GF-D8 (cell line): Measurements from ENCODE around the gene CCDC197.

ENCODE experiments used
- DNase-seq: peaks from one replicate; lab custom pipeline; 2025; lab: John Stamatoyannopoulos, UW

The CCDC197 gene

DNA sequence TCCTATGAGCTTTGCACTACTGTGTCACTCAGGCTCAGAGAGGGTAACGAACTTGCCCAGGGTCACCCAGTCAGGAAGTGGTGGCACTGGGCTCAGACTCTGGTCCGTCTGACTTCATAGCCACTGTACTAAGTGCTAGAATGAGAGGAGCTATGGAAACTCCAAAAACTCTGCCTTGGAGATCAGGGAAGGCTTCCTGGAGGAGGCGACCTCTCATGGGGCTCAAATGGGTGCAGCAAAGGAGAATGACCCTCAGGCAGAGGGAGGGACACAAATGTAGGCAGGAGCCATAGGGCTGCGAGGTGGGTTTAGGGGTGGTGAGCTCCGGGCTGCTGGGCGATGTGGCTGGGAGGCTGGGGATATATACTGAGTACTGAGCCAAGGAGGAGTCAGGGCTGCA is 3.2 kb downstream of the CCDC197 start:
- no peak for DNase-seq

DNA sequence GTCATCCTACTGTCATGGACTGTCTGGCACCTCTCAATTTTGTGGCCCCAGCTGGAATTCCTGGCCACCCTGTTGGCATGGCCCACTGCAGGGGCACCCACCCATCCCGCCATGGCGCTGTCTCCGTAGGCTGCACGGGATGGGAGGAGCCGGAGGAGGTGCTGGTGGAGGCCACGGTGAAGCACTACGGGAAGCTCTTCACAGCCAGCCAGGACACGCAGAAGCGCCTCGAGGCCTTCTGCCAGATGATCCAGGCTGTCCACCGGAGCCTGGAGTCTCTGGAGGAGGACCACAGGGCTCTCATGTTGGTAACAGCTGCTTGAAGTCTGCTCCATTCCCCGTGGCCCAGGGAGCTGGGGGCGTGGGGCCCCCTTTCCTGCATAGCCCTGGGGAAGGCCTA is 3.9 kb downstream of the CCDC197 start:
- DNase-seq, result no peak

DNA sequence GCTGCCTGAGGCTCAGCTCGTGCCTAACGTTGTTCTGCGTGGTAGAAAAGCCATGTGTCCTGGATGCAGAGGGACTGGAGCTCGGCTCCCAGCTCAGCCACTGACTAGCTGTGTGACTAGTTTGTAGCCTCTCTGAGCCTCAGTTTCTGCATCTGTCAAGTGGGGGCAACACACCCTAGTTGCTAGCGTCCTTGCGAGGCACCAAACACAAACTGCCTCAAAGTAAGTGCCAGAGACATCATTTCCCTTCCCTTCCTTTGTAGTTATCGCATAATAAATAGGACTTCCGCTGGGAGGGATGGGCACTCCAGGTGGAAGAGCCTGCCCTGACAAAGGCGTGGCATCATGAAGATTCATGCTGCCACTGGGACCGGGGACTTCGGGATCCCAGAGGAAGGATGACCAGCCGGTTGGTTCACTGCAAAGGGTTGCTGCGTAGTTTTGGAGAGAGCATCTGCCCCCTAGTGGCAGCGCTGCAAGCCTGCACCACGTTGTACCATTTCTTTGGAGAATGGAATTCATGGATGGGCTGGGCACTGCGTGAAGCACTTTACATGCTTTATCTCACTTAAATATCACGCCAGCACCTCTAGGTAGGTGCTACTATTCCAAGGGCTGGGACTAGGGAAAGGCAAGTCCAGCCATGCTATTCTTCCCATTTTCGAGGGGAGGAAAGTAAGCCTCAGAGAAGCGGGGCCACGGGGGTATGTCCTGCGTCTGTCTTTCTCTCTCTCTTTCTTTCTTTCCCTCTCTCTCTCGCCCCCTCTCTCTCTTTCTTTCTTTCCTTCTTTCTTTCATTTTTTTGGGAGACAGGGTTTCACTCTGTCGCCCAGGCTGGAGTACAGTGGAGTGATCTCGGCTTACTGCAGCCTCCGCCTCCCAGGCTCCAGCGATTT is 4.6 kb downstream of the CCDC197 start:
- no peak for DNase-seq

DNA sequence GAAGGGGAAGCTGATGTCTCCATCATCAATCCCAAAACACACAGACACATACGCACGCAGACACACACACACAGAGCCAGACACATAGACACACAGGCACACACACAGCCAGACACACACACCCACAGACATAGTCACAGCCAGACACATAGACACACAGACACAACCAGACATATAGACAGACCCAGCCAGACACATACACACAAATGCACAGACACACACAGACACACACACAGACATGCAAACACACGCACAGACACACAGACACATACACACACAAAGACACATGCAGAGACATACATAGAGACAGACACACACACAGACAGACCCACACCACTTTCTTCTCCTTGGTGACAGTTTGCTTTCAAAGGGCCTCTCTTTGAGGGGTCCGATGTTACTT is 6.3 kb downstream of the CCDC197 start:
- no peak for DNase-seq

DNA sequence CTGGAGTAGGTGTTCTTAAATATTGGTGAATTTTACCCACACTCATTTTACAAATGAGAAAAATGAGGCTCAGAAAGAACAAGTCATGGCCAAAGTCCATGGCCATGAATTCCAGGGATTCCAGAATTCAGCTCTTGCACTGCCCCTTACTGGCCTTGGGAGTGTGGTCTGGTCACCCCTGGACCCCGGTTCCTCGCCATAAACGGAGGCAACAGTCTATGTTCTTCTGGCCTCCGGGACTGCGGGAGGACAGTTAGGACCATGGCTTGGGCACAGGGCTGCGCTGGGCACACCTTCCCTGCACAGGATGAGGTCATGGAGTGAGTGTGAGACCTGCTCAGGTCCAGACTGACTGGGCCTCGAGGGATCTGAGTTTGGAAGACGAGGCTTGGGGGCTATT is 6.9 kb downstream of the CCDC197 start:
- no peak for DNase-seq

DNA sequence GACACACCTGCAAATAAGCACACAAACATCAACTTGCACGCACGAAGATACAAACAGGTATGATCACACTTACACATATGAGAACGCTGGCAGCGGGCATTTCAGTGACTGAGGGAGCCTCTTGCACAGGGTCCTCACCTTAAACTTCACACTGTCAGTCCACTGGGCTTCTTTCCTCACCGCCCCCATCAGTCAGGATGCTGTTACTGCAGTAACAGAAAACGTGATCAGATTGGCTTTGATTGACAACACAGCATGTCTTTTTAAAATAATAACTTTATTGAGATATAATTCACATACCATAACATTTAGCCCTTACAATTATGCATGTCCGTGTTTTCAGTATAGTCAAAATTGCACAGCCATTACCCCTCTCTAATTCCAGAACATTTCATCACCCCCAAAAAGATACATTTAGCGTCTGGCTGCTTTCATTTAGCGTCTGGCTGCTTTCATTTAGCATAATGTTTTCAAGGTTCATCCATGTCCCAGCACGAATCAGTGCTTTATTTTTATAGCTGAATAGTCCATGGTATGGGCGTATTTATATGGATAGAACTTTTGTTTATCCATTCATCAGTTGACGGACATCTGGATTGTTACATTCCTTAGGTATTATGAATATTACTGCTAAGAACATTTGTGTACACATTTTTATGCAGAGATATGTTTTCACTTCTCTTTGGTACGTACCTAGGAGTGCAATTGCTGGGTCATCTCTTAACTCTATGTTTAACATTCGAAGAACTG is 8.4 kb downstream of the CCDC197 start:
- no peak for DNase-seq

DNA sequence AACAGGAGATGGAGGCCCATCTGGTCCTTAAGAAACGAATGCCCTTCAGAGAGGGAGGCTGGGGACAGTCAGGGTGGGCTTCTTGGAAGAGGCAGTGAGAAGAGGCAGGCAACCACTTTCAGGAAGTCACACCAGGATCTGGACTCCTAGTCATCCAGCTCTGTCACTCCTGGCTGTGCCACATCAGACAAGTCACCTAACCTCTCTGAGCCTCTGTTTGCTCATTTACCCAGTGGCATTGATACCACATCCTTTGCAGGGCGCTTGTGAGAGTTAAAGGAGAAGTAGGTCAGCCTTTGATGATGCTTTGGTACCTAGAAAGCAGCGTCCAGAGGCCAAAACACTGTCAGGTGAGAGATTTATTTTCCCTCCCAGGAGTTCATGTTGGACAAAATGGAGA is 11.1 kb downstream of the CCDC197 start:
- no peak for DNase-seq

DNA sequence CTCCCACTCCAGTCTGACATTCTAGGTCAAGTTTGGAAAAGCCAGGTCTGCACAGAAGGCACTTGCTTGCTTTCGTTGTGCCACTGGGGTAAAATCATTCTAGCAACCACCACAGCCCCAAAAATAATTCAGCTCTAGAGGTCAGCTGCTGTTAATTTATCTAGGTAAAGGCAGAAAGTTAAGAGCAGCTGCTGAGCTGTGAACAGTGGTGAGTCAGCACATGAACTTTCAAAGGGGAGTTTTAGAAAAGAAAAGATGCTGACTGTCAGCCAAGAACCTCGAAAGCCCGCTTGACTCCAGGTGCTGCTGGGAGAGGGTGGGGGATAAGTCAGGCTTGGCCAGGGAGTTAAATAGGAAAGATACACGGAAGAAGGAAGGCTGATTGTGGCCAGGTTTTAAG is 12.7 kb downstream of the CCDC197 start:
- DNase-seq, result no peak

DNA sequence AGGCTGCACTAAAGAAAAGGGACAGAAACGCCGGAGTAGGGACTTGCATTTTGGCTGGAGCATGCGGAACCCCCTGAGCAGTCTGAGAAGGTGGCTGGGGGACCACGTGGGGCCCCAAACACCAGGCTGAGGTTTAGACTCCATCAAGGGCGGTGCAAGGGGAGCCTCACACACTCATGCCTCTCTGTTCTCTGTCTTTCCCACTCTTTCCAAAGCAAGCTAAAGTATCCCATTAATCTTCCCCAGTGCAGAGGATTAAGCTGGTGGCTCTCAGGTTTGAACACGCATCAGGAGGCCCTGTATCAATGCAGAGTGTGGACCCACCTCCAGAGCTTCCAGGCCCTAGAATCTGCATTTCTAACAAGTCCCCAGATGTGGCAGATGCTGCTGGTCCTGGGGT is 13.5 kb downstream of the CCDC197 start:
- no peak for DNase-seq

DNA sequence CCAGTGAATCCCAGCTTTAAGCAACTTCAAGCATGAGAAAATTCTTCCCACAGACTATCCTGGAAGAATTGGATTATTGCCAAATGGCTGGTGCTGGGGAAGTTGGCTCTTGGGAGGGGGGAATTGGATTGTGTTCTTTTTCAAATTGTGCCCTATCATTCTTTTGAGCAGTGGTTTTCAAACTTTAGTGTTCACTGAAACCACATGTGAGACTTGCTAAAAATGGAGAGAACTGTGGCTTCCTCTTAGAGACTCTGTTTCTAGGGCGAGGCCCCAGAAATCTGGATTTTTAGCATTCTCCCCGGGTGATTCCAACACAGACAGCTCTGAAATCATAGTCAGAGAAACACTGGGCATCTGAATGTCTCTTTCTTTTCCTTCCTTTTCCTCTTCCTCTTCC is 14.7 kb downstream of the CCDC197 start:
- DNase-seq, result no peak

DNA sequence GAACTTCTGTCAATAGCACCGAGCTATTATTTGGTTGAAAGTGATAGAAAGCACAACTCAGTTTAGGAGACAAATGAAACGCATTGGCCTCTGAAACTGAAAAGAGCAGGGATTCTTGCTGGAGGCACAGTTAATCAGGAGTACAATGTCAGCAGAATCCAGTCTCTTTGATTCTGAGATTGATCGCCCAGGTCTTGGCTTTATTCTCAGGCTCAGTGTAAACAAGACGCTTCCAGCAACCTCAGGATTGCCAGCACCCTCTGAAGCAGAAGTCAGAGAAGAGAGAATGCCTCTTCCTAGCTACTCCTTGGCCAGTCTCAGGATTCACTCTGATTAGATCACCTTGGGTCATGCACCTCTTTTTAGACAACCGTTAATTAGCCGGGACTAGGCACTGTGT is 17.3 kb downstream of the CCDC197 start:
- DNase-seq, result no peak

DNA sequence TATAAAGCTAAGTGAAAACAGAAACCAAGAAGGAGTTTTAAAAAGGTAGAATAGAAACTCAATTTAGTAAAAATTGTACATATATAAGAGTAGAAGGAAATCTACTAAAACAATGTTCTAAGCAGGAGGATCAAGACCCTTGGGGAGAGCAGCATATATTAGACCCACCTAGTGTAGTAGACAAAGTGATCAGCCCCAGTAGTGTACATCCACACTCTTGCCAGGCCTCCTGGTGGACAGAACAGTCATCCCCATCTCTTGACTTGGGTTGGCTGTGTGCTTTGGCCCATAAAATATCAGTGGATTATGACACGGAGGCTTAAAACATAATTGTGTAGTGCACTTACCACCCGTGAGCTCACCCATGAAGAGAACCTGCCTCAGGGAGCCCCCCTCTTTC is 18.1 kb downstream of the CCDC197 start:
- no peak for DNase-seq

DNA sequence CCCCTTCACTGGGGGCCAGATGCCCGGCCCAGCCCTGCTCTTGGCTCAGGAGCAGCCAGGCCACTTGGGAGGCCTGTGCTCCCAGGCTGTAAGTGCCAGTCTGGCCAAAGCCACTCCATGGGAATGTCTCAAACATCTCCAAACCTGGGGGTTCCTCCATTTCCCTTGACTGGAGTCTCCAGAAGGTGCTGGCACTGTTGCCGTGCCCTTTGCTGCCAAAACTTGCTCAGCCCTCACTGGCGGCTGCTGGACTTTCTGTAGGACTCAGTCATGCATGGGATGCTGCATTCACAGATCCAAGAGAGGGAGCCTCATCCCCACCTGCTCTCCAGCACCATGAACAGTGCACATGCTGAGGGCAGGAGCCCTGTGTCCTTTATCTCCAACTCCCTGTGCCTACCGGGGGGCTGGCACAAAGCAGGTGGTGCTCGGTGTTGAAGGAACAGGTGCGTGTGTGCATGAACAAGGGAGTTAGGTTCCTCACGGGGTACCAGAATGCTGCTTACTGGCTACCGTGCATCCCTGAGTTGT is 19.4 kb downstream of the CCDC197 start:
- no peak for DNase-seq

DNA sequence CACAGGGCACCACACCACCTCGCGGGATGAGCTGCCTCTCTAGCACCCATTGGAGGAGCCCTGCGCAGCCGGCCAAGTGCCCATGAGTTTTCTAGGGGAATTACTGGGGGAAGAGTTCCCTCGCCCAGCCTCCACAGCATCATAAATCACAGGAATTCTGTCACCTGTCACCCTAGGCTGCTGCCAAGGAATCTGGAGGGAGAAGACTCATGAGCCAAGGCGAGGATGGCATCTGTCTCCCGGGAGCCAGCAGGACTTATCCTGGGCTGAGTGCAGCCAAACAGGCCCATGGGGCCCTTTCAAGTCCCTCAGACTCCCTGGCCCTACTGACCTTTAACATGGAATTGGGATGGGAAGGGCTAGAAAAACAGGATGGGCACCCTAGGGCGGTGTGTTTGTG is 21.2 kb downstream of the CCDC197 start:
- DNase-seq, result no peak

DNA sequence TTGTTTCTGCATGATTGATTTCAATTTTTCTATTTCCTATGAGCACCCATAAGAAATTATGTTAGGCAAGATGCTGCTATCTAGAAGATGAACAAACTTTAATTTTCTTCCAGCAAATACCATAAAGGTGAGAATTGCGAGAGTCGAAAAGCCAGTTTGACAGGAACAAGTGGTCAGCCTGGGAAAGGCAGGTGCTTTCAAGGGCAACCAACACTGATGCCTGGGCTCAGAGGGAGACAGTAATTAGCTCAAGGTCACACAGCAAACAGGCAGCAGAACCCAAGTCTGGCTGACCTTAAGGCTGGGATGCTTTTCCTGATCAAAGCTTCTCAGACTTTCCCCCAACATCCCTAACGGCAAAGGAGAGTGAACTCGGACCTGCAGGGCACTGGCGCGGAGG is 22.2 kb downstream of the CCDC197 start:
- no peak for DNase-seq

DNA sequence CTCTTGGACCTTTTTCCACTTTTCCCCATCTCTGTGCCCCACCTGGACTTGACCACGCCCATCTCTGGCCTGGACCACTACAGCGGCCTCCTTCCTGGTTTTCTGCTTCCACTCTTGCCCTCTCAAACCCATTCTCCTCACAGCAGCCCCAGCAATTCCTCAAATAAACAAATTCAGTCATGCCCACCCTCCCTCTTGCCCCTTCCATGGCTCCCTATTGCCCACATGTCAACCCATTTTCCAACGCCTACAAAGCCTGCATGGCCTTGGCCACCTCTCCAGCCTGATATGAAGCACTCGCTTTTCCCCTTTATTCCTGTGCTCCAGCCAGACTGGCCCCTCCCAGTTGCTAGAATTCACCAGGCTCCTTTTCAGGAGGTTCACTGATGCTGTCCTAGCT is 23.2 kb downstream of the CCDC197 start:
- no peak for DNase-seq

DNA sequence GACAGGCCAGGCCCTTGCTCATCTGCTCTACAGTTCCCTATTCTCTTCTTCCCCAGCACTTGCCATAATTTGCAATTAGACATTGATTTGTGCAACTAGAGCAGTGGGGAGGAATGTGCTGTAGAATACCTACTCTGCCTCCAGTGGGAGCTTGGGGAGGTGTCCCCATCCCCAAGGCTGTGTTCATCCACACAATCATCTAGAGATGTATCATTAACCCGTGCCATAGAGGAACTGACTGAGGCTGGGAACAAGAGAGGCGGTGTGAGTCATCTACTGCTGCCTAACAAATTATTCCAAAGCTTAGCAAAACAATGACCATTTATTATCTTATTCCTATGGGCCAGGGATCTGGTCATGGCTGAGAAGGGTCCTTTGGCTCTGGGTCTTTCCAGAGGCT is 23.9 kb downstream of the CCDC197 start:
- DNase-seq, result no peak

DNA sequence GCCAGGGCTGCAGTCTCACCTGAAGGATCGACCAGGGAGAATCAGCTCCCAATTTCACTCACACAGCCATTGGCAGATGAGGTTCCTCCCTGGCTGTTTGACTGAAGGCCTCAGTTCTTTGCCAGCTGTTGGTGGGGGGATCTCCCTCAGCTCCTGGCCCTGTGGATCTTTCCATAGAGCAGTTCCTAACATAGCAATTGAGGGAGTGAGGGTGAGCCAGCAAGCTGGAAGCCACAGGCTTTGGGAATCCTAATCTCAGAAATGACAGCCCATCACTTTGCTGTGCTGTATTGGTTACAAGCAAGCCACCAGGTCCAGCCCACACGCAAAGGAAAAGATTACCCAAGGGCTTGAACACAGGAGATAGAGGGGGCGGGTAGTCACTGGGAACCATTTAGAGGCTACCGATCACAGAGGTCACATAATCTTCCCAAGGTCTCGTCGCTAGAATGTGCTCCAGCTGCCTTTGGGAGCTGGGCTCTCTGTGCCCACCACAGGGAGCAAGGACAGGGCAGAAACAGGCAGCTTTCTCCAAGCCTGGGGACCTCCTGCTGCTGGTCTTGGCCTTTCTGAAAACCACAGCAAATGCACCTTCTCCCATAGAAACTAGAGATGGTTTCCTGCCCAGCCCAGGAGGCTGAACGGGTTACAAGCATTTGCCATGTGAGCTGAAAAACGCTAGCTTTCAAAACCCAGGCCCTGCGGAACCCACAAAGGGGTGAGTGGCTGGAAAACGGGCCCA is 24.5 kb downstream of the CCDC197 start:
- DNase-seq, result no peak

DNA sequence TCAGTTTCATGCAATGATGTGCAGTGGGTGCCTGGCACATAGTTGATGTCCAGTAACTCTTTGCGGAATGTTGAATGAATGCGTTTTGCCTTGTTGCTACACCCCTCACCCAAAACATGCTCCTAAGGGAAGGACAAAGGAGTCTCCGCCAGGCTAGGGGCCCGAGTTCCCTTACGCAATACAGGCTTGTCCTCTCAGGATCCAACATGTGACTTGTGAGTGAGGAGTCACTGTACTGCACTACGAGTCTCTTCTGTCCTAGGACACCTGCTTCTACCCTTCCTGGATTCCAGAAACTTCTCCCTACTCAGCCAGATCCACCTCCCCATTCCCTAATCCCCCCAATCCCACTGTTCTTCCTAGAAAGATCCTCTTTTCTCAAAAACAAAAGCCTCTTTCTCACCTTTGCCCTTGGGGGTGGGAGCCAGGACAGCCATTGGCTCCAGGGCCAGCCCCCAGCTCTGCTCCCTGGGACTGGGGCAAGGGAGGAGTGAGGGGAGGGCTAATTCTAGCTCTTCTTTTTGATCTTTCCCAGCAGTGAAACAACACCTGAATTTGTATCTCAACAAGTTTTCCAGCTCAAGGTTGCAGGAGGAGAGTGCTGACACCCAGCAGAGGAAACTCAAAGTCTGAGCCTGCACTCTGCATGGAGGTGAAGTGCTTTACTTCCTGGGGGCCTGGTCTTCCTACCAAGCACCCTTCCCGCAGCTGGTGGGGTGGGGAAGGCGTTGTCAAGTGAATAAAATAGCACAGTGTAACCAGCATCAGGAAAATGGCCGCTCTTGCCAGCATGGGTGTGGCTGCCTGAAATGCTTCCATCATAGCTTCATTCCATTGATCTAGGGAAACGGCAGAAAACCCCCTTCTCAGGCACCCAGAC is 25.7 kb downstream of the CCDC197 start:
- DNase-seq, result no peak

DNA sequence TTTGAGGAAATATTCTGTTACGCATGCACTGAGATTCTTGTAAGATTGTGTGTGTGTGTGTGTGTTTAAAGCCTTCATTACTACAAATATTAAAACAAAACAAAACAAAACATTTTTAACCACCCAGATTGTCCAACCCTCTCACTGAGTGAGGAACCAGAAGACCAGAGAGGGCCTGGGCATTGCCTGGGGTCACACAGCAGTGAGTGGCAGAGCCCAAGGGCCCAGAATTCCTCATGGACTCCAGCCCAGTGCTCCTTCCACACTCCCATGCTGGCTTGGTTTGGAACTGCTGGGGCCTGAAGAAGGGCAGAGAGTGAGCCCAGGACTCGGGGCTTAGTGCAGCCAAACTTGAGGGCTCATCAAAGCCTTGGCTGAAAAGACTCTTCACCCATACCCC is 27.4 kb downstream of the CCDC197 start:
- DNase-seq, result no peak

DNA sequence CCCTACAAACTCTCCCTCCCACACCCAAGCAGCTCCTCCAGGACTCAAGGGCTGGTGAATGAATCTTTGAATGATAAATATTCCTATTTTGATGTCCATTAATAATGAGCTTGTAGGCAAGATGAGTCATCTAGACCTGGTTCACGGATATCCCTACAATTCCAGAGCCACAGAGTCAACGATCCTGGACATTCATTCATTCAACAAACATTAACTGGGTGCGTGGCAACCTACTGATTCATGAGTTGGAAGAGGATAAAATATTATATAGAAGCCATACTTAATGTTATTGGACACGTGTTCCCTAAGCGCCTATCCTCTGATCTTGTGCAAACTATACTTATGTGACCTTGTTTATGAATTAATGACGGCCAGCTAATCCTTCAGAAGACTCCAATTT is 28.6 kb downstream of the CCDC197 start:
- DNase-seq, result no peak
